K562 (cell line): ENCODE results near the gene NCOA3. TPM values are rescaled to one million over a fixed set of nuclear protein-coding genes. Genes with fewer than 3 reads are reported as not detected.

Source experiments
- BACH1 ChIP-seq: fragments of 200-800 bp; sonication (Bioruptor generic); IDR thresholded peaks from 2 replicates; pipeline ENCODE4 v1.6.1; 2016; ENCODE audit warnings: missing genetic modification characterization, missing compliant biosample characterization
- CEBPG ChIP-seq, 3 experiments: fragments of 200-800 bp in 1 of 3; sonication (Bioruptor generic) in 1 of 3; sonication (generic) in 1 of 3; formaldehyde crosslinking in 1 of 3; IDR thresholded peaks in 2 of 3; conservative IDR thresholded peaks in 1 of 3; 2 replicates each; pipeline versions ENCODE4 v1.6.1 to v1.8.0; 2016 to 2022; ENCODE audit warnings: missing compliant biosample characterization in 2 of 3, missing genetic modification characterization in 2 of 3, mild to moderate bottlenecking in 1 of 3, missing genetic modification reagents in 1 of 3
- FOXO4 ChIP-seq: fragments of 450-650 bp; formaldehyde crosslinking; IDR thresholded peaks from 2 replicates; pipeline ENCODE4 v1.4.0; 2020; ENCODE audit warnings: mild to moderate bottlenecking, moderate library complexity
- HDAC1 ChIP-seq, 2 experiments: fragments of 450-650 bp; IDR thresholded peaks; 2 replicates each; pipeline ENCODE4 v1.6.1; 2016 to 2017; ENCODE audit warnings: inconsistent platforms in 1 of 2, mild to moderate bottlenecking in 1 of 2, moderate library complexity in 1 of 2
- HMG20A ChIP-seq: fragments of 450-650 bp; formaldehyde crosslinking; conservative IDR thresholded peaks from 2 replicates; pipeline ENCODE4 v1.4.0; 2020; ENCODE audit warnings: mild to moderate bottlenecking, mixed read lengths
- HNRNPL ChIP-seq: fragments of 200-400 bp; formaldehyde crosslinking; IDR thresholded peaks from 2 replicates; pipeline ENCODE4 v1.6.1; 2017; ENCODE audit warnings: low read depth, mild to moderate bottlenecking, low read length
- HNRNPLL ChIP-seq: fragments of 200-400 bp; formaldehyde crosslinking; IDR thresholded peaks from 2 replicates; pipeline ENCODE4 v1.6.1; 2017; ENCODE audit warnings: low read length, low read depth, mild to moderate bottlenecking; ENCODE audit not compliant: poor library complexity, severe bottlenecking
- IFI16 ChIP-seq: fragments of 250-450 bp; sonication (Bioruptor Pico); IDR thresholded peaks from 2 replicates; pipeline ENCODE4 v2.1.2; 2022; ENCODE audit warnings: mild to moderate bottlenecking, inconsistent platforms
- KDM1A ChIP-seq, 2 experiments: fragments of 450-650 bp; IDR thresholded peaks; 2 replicates each; pipeline ENCODE4 v1.6.1; 2016; ENCODE audit warnings: mild to moderate bottlenecking in 2 of 2
- NR4A1 ChIP-seq, 2 experiments: fragments of 250-450 bp in 1 of 2; fragments of 450-650 bp in 1 of 2; sonication (Bioruptor Pico) in 1 of 2; IDR thresholded peaks; 2 replicates each; pipeline versions ENCODE4 v1.4.0 to v1.6.1; 2016 to 2020; ENCODE audit warnings: mild to moderate bottlenecking in 2 of 2, missing compliant biosample characterization in 1 of 2, missing genetic modification characterization in 1 of 2, moderate library complexity in 1 of 2
- PHB ChIP-seq: fragments of 250-450 bp; sonication (Bioruptor Pico); IDR thresholded peaks from 2 replicates; pipeline ENCODE4 v1.5.0; 2021
- PHF8 ChIP-seq: fragments of 200-600 bp; sonication (generic); IDR thresholded peaks from 2 replicates; pipeline ENCODE4 v1.6.1; 2012; ENCODE audit warnings: mixed run types, mild to moderate bottlenecking, inconsistent platforms, low read length, moderate library complexity, borderline replicate concordance
- POLR2G ChIP-seq: fragments of 200-400 bp; formaldehyde crosslinking; IDR thresholded peaks from 2 replicates; pipeline ENCODE4 v1.6.1; 2017; ENCODE audit warnings: low read depth, mild to moderate bottlenecking, antibody characterized with exemption, low read length, moderate library complexity
- PRPF4 ChIP-seq: fragments of 200-400 bp; formaldehyde crosslinking; IDR thresholded peaks from one replicate; pipeline ENCODE4 v1.6.1; 2017; ENCODE audit warnings: low read length, low read depth, mild to moderate bottlenecking; ENCODE audit not compliant: insufficient read depth, poor library complexity, severe bottlenecking
- RAD21 ChIP-seq, 2 experiments: fragments of 250-450 bp in 1 of 2; fragments of 450-650 bp in 1 of 2; sonication (Bioruptor Pico) in 1 of 2; formaldehyde crosslinking in 1 of 2; IDR thresholded peaks in 1 of 2; conservative IDR thresholded peaks in 1 of 2; 2 replicates each; pipeline versions ENCODE4 v1.4.0 to v1.8.0; 2020 to 2022; ENCODE audit warnings: mild to moderate bottlenecking in 2 of 2, moderate library complexity in 1 of 2
- RBM34 ChIP-seq: fragments of 200-400 bp; formaldehyde crosslinking; IDR thresholded peaks from 2 replicates; pipeline ENCODE4 v1.6.1; 2018; ENCODE audit warnings: low read length, borderline replicate concordance; ENCODE audit not compliant: insufficient read depth
- TARDBP ChIP-seq: fragments of 450-650 bp; IDR thresholded peaks from 2 replicates; pipeline ENCODE4 v1.6.1; 2016
- TRIM24 ChIP-seq, 2 experiments: fragments of 450-650 bp; IDR thresholded peaks; 2 replicates each; pipeline ENCODE4 v1.6.1; 2016
- ZC3H11A ChIP-seq: IDR thresholded peaks from 2 replicates; pipeline ENCODE4 v1.6.1; 2012; ENCODE audit warnings: low read depth, low read length, improper control_type of control experiment
- ZEB2 ChIP-seq: fragments of 450-650 bp; IDR thresholded peaks from 2 replicates; pipeline ENCODE4 v1.6.1; 2016
- ZNF75A ChIP-seq: fragments of 450-650 bp; formaldehyde crosslinking; IDR thresholded peaks from 2 replicates; pipeline ENCODE4 v1.4.0; 2020; ENCODE audit warnings: mild to moderate bottlenecking
- polyA plus RNA-seq, 8 experiments: library from polyadenylated mRNA; depleted of rRNA in 4 of 8; stranded (reverse) in 5 of 8; unstranded in 3 of 8; fragments of >200 nt; fragmentation: Nextera tagmentation in 2 of 8; fragmentation: Illumina TruSeq in 1 of 8; extraction: Ambion mirVana in 2 of 8; extraction: Trizol in 1 of 8; gene quantifications; 2 replicates each; pipeline versions ENCODE4 v1.2.1 to v1.2.3, GENCODE V29; 2011 to 2014; ENCODE audit warnings: inconsistent platforms in 1 of 8, missing spikeins in 1 of 8
- total RNA-seq, 7 experiments: library from RNA; depleted of rRNA in 6 of 7; stranded (reverse); fragments of >200 nt in 6 of 7; fragmentation: Illumina TruSeq in 2 of 7; extraction: Trizol in 2 of 7; gene quantifications; 2 replicates each; pipeline versions ENCODE4 v1.2.1 to v1.2.3, GENCODE V29; 2011 to 2021; ENCODE audit warnings: low replicate concordance in 1 of 7
- TF ChIP-seq, protein P1 (sequence below): fragments of 150-350 bp; IDR thresholded peaks from 2 replicates; pipeline ENCODE4 v1.6.1; 2014; ENCODE audit warnings: low read depth, mild to moderate bottlenecking, low read length, borderline replicate concordance

The NCOA3 gene
- total and polyA plus RNA-seq, 9 of the 15 experiments (the other 6 are each of a cell fraction or from before 2014, with no cell fraction given) = 3.2 to 24.3 (median 14.4) TPM

- TF ChIP-seq RBM34 (no peak), IFI16 (CRISPR knock-in tag) (no peak), ZEB2 (0 out of 2 replicates have a peak, but pooled peaks have one; percentile 1), FOXO4 (CRISPR knock-in tag) (no peak), PRPF4 (no peak), NR4A1 (CRISPR knock-in tag; IDR thresholded peaks at IDR 0.05) (no peak), NR4A1 (tag; IDR thresholded peaks at IDR 0.05) (no peak), ZC3H11A (no peak), HMG20A (CRISPR knock-in tag) (no peak), HDAC1 (IDR thresholded peaks at IDR 0.05) (peak in 1 of 2 experiments; percentile 35; a peak in 1 of 4 replicates), PHF8 (no peak), HNRNPLL (no peak), ZNF75A (CRISPR knock-in tag) (no peak), KDM1A (IDR thresholded peaks at IDR 0.05) (0 out of 4 replicates have a peak, but pooled peaks of 1 of the 2 experiments have one; percentile 9), TRIM24 (IDR thresholded peaks at IDR 0.05) (no peak), RAD21 (CRISPR knock-in tag; conservative IDR thresholded peaks at IDR 0.05 in 1 of 2, IDR thresholded peaks at IDR 0.05 in 1 of 2) (0 out of 4 replicates have a peak, but pooled peaks of 1 of the 2 experiments have one; percentile 6), PHB (CRISPR knock-in tag) (no peak), TARDBP (no peak), CEBPG (CRISPR knock-in tag; IDR thresholded peaks at IDR 0.05) (no peak), CEBPG (tag; conservative IDR thresholded peaks at IDR 0.05 in 1 of 2, IDR thresholded peaks at IDR 0.05 in 1 of 2) (0 out of 4 replicates have a peak, but pooled peaks of 1 of the 2 experiments have one; percentile 17), POLR2G (no peak), HNRNPL (no peak), BACH1 (no peak)
- TF ChIP-seq, protein P1, sequence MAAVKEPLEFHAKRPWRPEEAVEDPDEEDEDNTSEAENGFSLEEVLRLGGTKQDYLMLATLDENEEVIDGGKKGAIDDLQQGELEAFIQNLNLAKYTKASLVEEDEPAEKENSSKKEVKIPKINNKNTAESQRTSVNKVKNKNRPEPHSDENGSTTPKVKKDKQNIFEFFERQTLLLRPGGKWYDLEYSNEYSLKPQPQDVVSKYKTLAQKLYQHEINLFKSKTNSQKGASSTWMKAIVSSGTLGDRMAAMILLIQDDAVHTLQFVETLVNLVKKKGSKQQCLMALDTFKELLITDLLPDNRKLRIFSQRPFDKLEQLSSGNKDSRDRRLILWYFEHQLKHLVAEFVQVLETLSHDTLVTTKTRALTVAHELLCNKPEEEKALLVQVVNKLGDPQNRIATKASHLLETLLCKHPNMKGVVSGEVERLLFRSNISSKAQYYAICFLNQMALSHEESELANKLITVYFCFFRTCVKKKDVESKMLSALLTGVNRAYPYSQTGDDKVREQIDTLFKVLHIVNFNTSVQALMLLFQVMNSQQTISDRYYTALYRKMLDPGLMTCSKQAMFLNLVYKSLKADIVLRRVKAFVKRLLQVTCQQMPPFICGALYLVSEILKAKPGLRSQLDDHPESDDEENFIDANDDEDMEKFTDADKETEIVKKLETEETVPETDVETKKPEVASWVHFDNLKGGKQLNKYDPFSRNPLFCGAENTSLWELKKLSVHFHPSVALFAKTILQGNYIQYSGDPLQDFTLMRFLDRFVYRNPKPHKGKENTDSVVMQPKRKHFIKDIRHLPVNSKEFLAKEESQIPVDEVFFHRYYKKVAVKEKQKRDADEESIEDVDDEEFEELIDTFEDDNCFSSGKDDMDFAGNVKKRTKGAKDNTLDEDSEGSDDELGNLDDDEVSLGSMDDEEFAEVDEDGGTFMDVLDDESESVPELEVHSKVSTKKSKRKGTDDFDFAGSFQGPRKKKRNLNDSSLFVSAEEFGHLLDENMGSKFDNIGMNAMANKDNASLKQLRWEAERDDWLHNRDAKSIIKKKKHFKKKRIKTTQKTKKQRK = no peak
Measured at GRCh38 chr20:47502271-47503239, 868 bp downstream of the NCOA3 start (continued).
